IgD-negative memory B cell (primary cell): ENCODE measurements around the gene AOPEP. TPM values are rescaled to one million over a fixed set of nuclear protein-coding genes. Genes with fewer than 3 reads are reported as not detected.
A peak's percentile ranks its signal among the peaks of the same experiment; 100 is the strongest.

Experiments used
- H3K27ac Mint-ChIP-seq, 3 donors: one replicate each; pipeline ENCODE4 v1.8.0; 2020 to 2022; ENCODE audit warnings: mild to moderate bottlenecking in 3 of 3, mixed read lengths in 3 of 3, moderate library complexity in 1 of 3
- H3K27me3 Mint-ChIP-seq: one replicate; pipeline ENCODE4 v1.8.0; 2021; ENCODE audit warnings: mixed read lengths
- H3K36me3 Mint-ChIP-seq: one replicate; pipeline ENCODE4 v1.8.0; 2020; ENCODE audit warnings: mild to moderate bottlenecking, mixed read lengths
- H3K4me1 Mint-ChIP-seq, 3 donors: one replicate each; pipeline ENCODE4 v1.8.0; 2020 to 2022; ENCODE audit warnings: mixed read lengths in 3 of 3, mild to moderate bottlenecking in 1 of 3
- H3K4me3 Mint-ChIP-seq, 4 donors: one replicate each; pipeline ENCODE4 v1.8.0; 2020 to 2022; ENCODE audit warnings: mild to moderate bottlenecking in 4 of 4, mixed read lengths in 4 of 4, moderate library complexity in 3 of 4
- H3K9me3 Mint-ChIP-seq, 3 donors: one replicate each; pipeline ENCODE4 v1.8.0; 2020 to 2021; ENCODE audit warnings: mixed read lengths in 3 of 3, mild to moderate bottlenecking in 1 of 3
- polyA plus RNA-seq: library from polyadenylated mRNA; unstranded; fragments of 300-500 nt; fragmentation: Illumina TruSeq; gene quantifications from one replicate; pipeline ENCODE4 v1.2.3, GENCODE V29; 2021

Gene AOPEP
- polyA plus RNA-seq, 1 donor from 2014 or later, result 4.5 TPM

DNA sequence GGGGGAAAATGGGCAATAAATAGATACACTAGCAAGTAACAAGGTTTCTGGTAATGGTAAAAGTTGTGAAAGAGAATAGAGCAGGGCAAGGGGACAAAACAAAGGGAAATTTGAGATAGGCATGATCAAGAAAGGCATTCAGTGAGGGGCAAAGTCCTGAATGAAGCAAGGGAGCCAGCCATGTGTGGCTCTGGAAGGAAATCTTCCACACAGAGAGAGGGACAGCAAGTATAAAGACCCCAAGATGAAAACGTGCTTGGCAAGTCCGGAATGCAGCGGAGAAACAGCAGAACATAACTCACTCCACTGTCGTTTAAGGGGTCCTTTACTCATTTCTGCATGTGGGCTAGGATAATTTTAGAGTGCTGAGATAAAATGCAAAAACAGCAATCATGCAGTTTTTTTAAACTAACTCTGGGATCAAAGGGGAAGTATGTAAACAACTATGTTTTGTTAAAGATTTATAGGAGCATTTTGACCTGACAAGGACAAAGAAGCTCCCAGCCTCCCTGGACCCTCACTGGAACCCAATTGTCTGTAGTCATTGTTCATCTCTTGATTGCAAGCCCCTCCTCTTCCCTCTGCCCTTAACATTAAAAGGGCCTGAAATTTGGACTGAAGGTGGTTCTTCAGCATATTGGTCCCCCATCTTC, 22.9 kb upstream of the AOPEP start:
- peaks cover 11% of the 10 kb centered on the region for H3K27me3 Mint-ChIP-seq
- H3K4me3 Mint-ChIP-seq, result no peak overlapping the region
- no peaks in the 10 kb centered on the region for H3K4me1 Mint-ChIP-seq
- H3K27ac Mint-ChIP-seq, result no peak overlapping the region
- H3K36me3 Mint-ChIP-seq, result no peaks in the 10 kb centered on the region
- H3K9me3 Mint-ChIP-seq, result peaks cover 0 to 2% (median 0%) of the 10 kb centered on the region in 3 donors

DNA sequence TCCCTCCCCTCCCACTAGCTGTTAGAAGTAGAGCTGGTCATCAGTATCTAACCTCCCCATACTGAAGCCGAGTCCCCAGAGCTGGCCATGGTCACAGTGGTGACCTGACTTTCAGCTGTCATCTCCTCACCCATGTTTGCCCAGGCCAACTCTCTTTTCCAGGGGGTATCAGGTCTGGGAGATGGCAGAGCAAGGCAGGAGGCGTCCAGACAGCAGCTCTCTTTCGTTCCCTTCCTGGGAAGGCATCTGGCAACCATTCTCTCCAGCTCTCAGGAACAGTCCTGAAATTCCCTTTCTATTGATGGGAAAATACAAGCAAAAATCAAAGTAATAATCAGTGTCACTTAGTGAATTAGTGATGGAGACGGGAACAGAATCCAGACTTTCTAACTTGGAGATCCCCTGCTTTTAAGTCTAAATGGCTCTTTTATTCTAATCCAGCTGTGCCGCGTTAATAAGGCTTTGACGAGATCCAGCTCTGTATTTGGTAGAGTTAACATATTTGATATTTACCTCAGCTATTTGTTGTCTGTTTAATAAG, 21.3 kb upstream of the AOPEP start:
- no peaks in the 10 kb centered on the region for H3K4me1 Mint-ChIP-seq
- no peaks in the 10 kb centered on the region for H3K36me3 Mint-ChIP-seq
- H3K9me3 Mint-ChIP-seq, result no peaks in the 10 kb centered on the region
- no peak overlapping the region for H3K27ac Mint-ChIP-seq
- H3K27me3 Mint-ChIP-seq, result peaks cover 2% of the 10 kb centered on the region
- peak overlapping the region in 1 of 4 donors; percentile 33 for H3K4me3 Mint-ChIP-seq

DNA sequence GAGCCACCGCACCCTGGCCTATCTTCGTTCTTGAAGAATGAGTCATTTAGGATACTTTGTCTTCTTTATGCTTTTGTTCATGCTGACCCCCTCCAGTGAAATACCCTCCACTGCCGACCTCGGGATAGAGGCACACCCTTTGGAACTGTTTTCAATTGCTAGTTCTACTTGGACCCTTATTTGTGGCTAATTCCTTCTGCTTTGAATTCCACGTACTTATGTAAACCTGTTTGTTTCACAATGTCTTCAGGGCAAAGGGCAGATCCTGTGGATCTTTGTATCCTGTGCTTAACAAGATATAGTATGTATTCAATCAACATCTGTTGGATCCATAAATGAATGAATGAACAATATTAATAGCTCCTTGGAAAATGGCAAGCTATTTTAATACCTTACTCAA, 19.6 kb upstream of the AOPEP start:
- no peaks in the 10 kb centered on the region for H3K36me3 Mint-ChIP-seq
- H3K27ac Mint-ChIP-seq, result no peak overlapping the region

DNA sequence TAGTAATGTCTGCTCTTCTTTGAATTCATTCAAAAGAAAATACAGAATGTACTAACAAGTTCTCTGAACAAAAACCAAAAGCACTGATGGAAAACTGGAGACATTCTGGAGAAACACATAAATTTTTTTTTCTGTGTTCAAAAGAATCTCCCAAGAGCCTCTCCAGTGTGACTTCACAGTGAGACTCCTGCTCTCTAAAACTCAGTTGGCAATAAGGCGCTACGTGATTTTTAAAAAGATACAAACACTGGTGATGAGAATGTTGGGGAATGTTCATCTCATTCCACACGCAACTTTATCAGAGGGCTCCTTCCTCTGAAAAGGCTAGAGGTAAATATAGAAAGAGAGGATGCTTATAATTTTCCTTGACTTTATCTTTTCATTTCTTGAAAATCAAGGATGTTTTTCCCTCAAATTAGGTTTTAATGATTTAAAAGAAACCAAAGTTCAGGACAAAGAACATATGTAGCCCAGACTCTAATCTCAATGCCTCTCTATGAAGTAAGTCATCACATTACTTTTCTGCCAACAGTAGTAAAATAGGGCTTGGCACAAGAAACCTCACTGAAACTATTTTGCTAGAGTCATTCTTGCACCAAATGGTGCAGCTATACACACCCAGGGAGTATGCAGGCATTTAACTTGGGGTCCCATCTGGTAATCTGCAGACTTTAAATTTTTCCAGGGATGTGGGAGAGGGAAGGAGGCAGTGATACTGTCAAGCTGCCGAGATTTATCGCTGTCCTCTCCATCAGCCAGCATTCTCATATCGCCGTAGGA, 12.9 kb upstream of the AOPEP start:
- H3K27ac Mint-ChIP-seq, result no peak overlapping the region
- H3K4me1 Mint-ChIP-seq, result no peaks in the 10 kb centered on the region
- H3K36me3 Mint-ChIP-seq, result no peaks in the 10 kb centered on the region
- peaks cover 15% of the 10 kb centered on the region for H3K27me3 Mint-ChIP-seq
- no peak overlapping the region for H3K4me3 Mint-ChIP-seq
- H3K9me3 Mint-ChIP-seq, result peaks cover 0 to 6% (median 6%) of the 10 kb centered on the region in 3 donors

More for the DNA sequence above, 19.6 kb upstream of the AOPEP start:
- no peaks in the 10 kb centered on the region for H3K27me3 Mint-ChIP-seq
- no peaks in the 10 kb centered on the region for H3K4me1 Mint-ChIP-seq
- H3K4me3 Mint-ChIP-seq, result no peak overlapping the region
- H3K9me3 Mint-ChIP-seq, result no peaks in the 10 kb centered on the region

DNA sequence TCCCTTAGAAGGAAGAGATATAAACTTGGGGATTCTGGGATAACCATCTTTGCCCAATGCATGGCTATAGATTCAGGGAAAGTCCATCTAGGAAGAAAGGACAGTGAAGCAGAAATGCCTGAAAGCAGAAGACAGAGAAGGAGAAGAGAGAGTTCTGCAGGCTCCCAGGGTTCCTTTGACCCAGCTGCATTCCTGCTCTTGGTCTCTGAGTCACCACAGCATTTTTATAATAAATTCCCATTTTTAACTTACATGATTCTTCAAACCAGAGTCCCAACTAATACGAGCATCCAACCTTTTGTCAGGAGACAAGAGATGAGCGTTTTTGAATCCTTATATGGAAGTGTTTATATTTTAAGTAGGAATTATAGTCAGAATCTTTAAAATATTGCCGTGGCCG, 12.0 kb upstream of the AOPEP start:
- H3K27me3 Mint-ChIP-seq, result peaks cover 15% of the 10 kb centered on the region
- H3K4me3 Mint-ChIP-seq, result no peak overlapping the region
- H3K4me1 Mint-ChIP-seq, result no peaks in the 10 kb centered on the region
- H3K9me3 Mint-ChIP-seq, result peaks cover 0 to 6% (median 6%) of the 10 kb centered on the region in 3 donors
- H3K27ac Mint-ChIP-seq, result no peak overlapping the region
- H3K36me3 Mint-ChIP-seq, result no peaks in the 10 kb centered on the region

DNA sequence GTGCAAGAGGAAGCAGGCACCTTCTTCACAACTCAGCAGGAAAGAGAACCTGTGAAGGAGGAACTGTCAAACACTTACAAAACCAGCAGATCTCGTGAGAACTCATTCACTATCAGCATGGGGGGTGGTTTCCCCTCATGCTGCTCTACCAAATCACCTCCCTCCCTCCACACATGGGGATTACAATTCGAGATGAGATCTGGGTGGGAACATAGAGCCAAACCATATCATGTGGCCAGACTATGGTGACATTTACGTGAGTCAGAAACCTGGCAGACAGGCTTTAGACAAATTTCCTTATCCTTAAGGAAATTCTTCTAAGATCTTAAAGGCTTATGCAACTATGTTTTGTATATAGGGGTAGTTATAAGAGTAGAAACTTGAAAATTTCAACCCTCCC, 8.7 kb upstream of the AOPEP start:
- peaks cover 11% of the 10 kb centered on the region for H3K27me3 Mint-ChIP-seq
- H3K9me3 Mint-ChIP-seq, result peaks cover 4 to 9% (median 6%) of the 10 kb centered on the region in 3 donors
- no peaks in the 10 kb centered on the region for H3K4me1 Mint-ChIP-seq
- no peak overlapping the region for H3K4me3 Mint-ChIP-seq
- H3K36me3 Mint-ChIP-seq, result peaks cover 1% of the 10 kb centered on the region
- no peak overlapping the region for H3K27ac Mint-ChIP-seq

DNA sequence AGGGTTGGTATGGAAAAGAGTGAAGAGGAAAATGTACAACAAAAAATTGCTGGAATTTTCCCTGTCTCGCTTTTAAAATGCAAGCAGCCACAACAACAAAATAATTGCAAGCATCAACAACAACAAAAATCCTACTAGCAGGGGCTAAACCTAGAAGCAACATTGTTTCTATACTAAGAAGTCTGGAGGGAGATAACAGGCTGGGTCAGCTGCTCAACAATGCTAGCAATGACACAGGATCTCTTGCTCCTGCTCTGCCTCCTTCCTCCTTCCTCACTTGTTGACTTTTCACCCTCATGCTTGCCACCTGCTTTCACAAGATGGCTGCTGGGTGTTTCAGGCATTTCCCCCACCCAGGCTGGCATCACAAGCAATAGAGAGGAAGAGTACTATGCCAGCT, 7.6 kb upstream of the AOPEP start:
- H3K36me3 Mint-ChIP-seq, result peaks cover 1% of the 10 kb centered on the region
- H3K4me3 Mint-ChIP-seq, result peak overlapping the region in 1 of 4 donors; percentile 11

DNA sequence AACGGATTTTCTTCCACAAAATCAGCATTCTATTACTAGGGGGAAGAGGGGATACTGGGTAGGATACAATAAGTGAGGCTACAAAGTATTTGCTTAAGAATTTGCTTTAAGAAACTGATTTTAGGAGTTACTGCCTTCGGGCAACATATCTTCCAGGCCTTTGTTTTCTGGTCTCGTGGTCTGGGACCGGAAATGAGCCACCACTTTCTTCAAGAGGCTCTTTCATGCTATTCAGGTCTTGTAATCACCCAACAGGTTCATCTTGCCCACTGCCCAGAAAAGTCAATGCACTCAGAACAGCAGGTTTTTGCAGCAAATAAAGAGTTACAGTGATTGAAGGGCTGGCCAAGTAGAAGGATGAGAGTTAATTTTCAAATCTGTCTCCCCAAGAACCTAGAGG, 6.6 kb upstream of the AOPEP start:
- Mint-ChIP-seq H3K36me3 (peaks cover 1% of the 10 kb centered on the region), H3K27me3 (peaks cover 6% of the 10 kb centered on the region), H3K4me3 (no peak overlapping the region), H3K9me3 (peaks cover 4 to 9% (median 6%) of the 10 kb centered on the region in 3 donors), H3K4me1 (no peaks in the 10 kb centered on the region), H3K27ac (no peak overlapping the region)

More for the DNA sequence above, 7.6 kb upstream of the AOPEP start:
- peaks cover 6% of the 10 kb centered on the region for H3K27me3 Mint-ChIP-seq
- no peak overlapping the region for H3K27ac Mint-ChIP-seq
- no peaks in the 10 kb centered on the region for H3K4me1 Mint-ChIP-seq
- H3K9me3 Mint-ChIP-seq, result peaks cover 4 to 9% (median 6%) of the 10 kb centered on the region in 3 donors

DNA sequence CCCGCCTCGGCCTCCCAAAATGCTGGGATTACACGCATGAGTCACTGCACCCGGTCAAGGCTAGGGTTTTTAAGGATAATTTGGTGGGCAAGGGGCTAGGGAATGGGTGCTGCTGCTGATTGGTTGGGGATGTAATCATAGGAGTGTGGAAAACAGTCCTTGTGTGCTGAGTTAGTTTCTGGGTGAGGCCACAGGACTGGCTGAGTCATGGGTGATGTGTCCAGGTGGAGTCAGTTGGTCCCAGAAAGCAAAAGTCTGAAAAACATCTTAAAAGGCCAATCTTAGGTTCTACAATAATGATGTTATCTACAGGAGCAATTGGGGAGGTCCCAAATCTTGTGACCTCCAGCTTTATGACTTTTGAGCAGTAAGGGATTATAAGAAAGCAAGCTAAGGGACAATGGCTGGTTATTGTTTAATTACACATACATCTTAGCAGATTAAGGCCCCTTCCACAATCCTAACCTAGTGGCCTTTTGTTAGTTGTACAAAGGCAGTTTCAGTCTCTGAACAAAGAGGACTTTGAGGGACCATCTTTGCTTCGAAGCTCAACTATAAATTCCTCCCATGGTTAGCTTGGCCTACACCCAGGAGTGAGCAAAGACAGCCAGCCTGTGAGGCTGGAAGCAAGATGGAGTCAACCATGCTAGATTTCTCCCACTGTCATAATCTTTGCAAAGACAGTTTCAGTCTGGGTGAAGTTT, 5.5 kb upstream of the AOPEP start:
- peaks cover 4 to 9% (median 6%) of the 10 kb centered on the region in 3 donors for H3K9me3 Mint-ChIP-seq
- no peak overlapping the region for H3K27ac Mint-ChIP-seq
- H3K4me1 Mint-ChIP-seq, result peaks cover 0 to 1% (median 0%) of the 10 kb centered on the region in 3 donors
- peaks cover 2% of the 10 kb centered on the region for H3K27me3 Mint-ChIP-seq
- peaks cover 1% of the 10 kb centered on the region for H3K36me3 Mint-ChIP-seq
- H3K4me3 Mint-ChIP-seq, result no peak overlapping the region

DNA sequence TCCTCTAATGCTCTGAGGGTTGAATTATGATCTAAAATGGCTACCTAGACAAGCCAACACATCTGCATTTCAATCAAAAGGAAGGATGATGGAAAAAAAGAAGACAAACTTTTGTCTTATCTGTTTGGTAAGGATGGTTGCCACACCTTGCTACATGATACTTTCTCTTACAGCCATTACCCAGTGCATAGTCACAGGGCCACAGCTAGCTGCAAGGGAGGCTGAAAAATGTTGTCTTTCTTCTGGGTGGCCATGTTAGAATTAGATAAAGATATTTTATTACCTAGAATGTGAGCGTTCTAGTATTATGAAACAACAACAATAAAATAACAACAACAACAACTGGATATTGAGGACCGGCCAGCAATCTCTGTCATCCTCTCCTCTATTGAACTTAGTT, 4.7 kb upstream of the AOPEP start:
- peaks cover 1 to 7% (median 3%) of the 10 kb centered on the region in 3 donors for H3K4me1 Mint-ChIP-seq
- H3K27me3 Mint-ChIP-seq, result no peaks in the 10 kb centered on the region
- no peak overlapping the region for H3K4me3 Mint-ChIP-seq
- peaks cover 4 to 7% (median 5%) of the 10 kb centered on the region in 3 donors for H3K9me3 Mint-ChIP-seq
- no peak overlapping the region for H3K27ac Mint-ChIP-seq
- peaks cover 1% of the 10 kb centered on the region for H3K36me3 Mint-ChIP-seq

DNA sequence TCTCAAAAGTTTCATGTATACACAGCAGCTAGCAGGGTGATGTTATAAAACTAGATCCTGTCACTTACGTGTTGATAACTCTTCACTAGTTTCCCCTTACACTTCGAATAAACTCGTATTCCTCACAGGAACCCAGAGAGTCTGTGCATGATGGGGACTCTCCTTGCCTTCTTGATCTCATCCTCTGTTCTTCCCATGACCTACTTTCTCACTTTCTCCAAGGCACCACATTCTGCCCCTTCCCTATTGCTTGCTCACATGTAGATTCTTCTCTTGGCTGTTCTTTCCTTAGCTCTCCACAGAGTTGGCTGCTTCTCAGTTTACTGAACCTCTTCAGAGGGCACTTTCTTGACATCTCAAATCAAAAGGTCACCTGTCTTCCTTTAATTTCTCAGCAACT, 1.2 kb upstream of the AOPEP start:
- peak overlapping the region in 2 of 3 donors; percentile 75 to 84 for H3K27ac Mint-ChIP-seq
- H3K9me3 Mint-ChIP-seq, result peaks cover 0 to 4% (median 3%) of the 10 kb centered on the region in 3 donors
- H3K4me1 Mint-ChIP-seq, result peaks cover 3 to 12% (median 6%) of the 10 kb centered on the region in 3 donors
- no peaks in the 10 kb centered on the region for H3K27me3 Mint-ChIP-seq
- peak overlapping the region; percentile 32 to 76 (median 68) for H3K4me3 Mint-ChIP-seq
- peaks cover 1% of the 10 kb centered on the region for H3K36me3 Mint-ChIP-seq

DNA sequence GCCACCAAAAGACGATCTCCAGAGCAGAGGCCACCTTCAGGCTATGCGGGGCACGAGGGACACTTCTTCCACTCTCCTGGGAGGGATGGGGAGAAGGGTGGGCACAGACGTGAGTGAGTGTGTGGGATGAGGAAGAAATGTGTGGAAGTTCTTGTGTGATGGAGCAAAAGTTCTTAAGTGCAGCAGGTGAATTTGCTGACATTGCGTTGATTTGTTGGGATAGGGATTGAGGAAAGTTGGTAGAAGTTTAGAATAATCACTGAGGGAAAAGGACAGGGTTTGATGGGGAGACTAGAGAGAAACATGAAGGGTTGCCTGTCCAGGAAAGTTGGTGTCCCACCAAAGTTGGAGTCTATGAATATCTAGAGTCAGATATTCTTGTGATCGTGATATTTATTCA, 2.2 kb downstream of the AOPEP start:
- H3K27ac Mint-ChIP-seq, result peak overlapping the region in 1 of 3 donors; percentile 4
- no peaks in the 10 kb centered on the region for H3K27me3 Mint-ChIP-seq
- no peaks in the 10 kb centered on the region for H3K9me3 Mint-ChIP-seq
- peaks cover 4 to 12% (median 6%) of the 10 kb centered on the region in 3 donors for H3K4me1 Mint-ChIP-seq
- peak overlapping the region in 1 of 4 donors; percentile 59 for H3K4me3 Mint-ChIP-seq
- no peaks in the 10 kb centered on the region for H3K36me3 Mint-ChIP-seq

DNA sequence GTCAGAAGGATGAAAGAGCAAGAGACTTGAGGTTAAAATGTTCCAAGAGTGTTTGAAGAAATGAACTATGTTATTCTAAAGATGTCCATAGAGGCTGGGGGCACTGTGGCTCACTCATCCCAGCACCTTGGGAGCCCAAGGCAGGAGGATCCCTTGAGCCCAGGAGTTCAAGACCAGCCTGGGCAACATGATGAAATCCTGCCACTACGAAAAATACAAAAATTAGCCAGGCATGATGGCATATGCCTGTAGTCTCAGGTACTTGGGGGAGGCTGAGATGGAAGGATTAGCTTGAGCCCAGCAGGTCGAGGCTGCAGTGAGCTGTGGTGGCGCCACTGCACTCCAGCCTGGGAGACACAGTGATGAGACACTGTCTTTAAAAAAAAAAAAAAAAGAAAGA, 2.7 kb downstream of the AOPEP start:
- H3K36me3 Mint-ChIP-seq, result no peaks in the 10 kb centered on the region
- H3K9me3 Mint-ChIP-seq, result no peaks in the 10 kb centered on the region
- H3K4me1 Mint-ChIP-seq, result peaks cover 4 to 12% (median 6%) of the 10 kb centered on the region in 3 donors
- H3K4me3 Mint-ChIP-seq, result peak overlapping the region in 1 of 4 donors; percentile 59
- peak overlapping the region in 1 of 3 donors; percentile 52 for H3K27ac Mint-ChIP-seq
- no peaks in the 10 kb centered on the region for H3K27me3 Mint-ChIP-seq

DNA sequence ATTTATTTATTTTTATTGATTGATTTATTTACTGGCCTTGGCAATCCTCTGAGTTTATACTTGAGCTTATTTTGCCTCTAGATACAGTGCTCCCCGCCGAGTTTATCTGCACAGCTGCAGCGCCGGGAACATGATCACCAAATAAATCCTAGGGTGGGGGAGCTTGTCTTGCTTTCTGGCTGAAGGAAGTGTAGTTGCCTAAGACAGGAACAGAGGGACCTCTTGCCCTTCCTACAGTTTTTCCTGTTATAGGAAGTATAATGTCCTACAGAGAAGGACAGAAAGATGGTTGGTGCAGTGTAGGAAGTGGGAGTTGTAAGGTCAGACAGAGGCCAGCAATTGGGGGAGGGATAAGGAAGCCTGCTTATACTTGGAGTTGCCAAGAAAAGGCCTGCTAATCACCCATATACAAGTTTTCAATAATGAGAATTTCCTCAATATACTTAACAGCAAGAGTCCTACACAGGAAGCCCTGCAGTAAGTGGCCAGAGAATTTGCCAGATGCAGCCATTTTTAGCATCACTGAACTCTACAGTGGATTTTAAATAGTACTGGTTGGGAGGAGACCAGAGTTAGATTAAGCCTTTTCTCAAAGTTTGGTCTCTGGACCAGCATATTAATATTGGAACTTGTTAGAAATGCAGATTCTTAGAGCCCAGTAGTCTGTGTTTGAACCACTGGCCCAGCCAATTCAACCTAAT, 7.7 kb downstream of the AOPEP start:
- peaks cover 0 to 4% (median 1%) of the 10 kb centered on the region in 3 donors for H3K4me1 Mint-ChIP-seq
- H3K27me3 Mint-ChIP-seq, result no peaks in the 10 kb centered on the region
- H3K27ac Mint-ChIP-seq, result no peak overlapping the region
- H3K4me3 Mint-ChIP-seq, result no peak overlapping the region
- H3K36me3 Mint-ChIP-seq, result peaks cover 6% of the 10 kb centered on the region
- no peaks in the 10 kb centered on the region for H3K9me3 Mint-ChIP-seq
